Measurements from ENCODE around the gene KIAA1143.
A peak's percentile ranks its signal among the peaks of the same experiment; 100 is the strongest.

KIAA1143 gene

GRCh38 chr3:44761424-44762169 lies at the start of gene KIAA1143, which contains the start of gene KIF15:
TSS of gene KIAA1143 (minus strand) at chr3:44761619. CDS start at chr3:44761602, 17 bp downstream.
TSS of gene KIF15 (plus strand) at chr3:44761794. CDS start at chr3:44761866, 72 bp downstream.
- DNase-seq (ENCODE audit: low read depth in 2 of 2) = peak; percentile 93 to 99

GRCh38 chr3:44805960-44806359 lies 44.5 kb upstream of the KIAA1143 start:
- DNase-seq (ENCODE audit: low read depth in 2 of 2) = no peak

GRCh38 chr3:44803298-44803697 lies 41.9 kb upstream of the KIAA1143 start:
- DNase-seq (ENCODE audit: low read depth in 2 of 2) = no peak

GRCh38 chr3:44802011-44802410 lies 40.6 kb upstream of the KIAA1143 start:
- DNase-seq (ENCODE audit: low read depth in 2 of 2) = no peak

GRCh38 chr3:44795197-44795596 lies 33.8 kb upstream of the KIAA1143 start:
- no peak for DNase-seq (ENCODE audit: low read depth in 2 of 2)

- DNase-seq (ENCODE audit: low read depth in 2 of 2) = no peak
Observed at GRCh38 chr3:44782891-44783290, 21.5 kb upstream of the KIAA1143 start.

GRCh38 chr3:44772099-44772442 lies 10.7 kb upstream of the KIAA1143 start:
- DNase-seq (ENCODE audit: low read depth in 2 of 2) = no peak

GRCh38 chr3:44771424-44772098 lies 10.1 kb upstream of the KIAA1143 start:
- DNase-seq (ENCODE audit: low read depth in 2 of 2) = no peak

- DNase-seq (ENCODE audit: low read depth in 2 of 2) = no peak
Observed at GRCh38 chr3:44764248-44764647, 2.8 kb upstream of the KIAA1143 start.

- DNase-seq (ENCODE audit: low read depth in 2 of 2) = no peak
Observed at GRCh38 chr3:44762690-44763089, 1.3 kb upstream of the KIAA1143 start.

- DNase-seq (ENCODE audit: low read depth in 2 of 2) = no peak
Observed at GRCh38 chr3:44762170-44762677, 805 bp upstream of the KIAA1143 start.

- DNase-seq (ENCODE audit: low read depth in 2 of 2) = no peak
Observed at GRCh38 chr3:44761101-44761423, 357 bp downstream of the KIAA1143 start.

GRCh38 chr3:44734646-44735168 lies 26.7 kb downstream of the KIAA1143 start:
- DNase-seq (ENCODE audit: low read depth in 2 of 2) = no peak

- DNase-seq (ENCODE audit: low read depth in 2 of 2) = peak; percentile 56 to 68
Observed at GRCh38 chr3:44729384-44729910, 32.0 kb downstream of the KIAA1143 start, which contains the start of gene ZNF501. TSS of gene ZNF501 (plus strand) at chr3:44729635. CDS start at chr3:44734422, 4,787 bp downstream.

GRCh38 chr3:44722103-44722401 lies 39.4 kb downstream of the KIAA1143 start:
- DNase-seq (ENCODE audit: low read depth in 2 of 2) = no peak

GRCh38 chr3:44721231-44722102 lies 40.0 kb downstream of the KIAA1143 start:
- no peak for DNase-seq (ENCODE audit: low read depth in 2 of 2)

GRCh38 chr3:44712455-44713075 lies 48.9 kb downstream of the KIAA1143 start, which contains the start of gene ZNF502:
TSS of gene ZNF502 (plus strand) at chr3:44712660. CDS start at chr3:44720262, 7,602 bp downstream.
- peak in 1 of 2 donors; percentile 27 for DNase-seq (ENCODE audit: low read depth in 2 of 2)
